Nephron (organoid): ENCODE results near the gene RNF220.

Source experiments
- H3K27ac Mint-ChIP-seq, 3 experiments: 2 replicates each; pipeline ENCODE4 v1.8.0; 2020; ENCODE audit warnings: mixed read lengths in 3 of 3, mild to moderate bottlenecking in 2 of 3, moderate library complexity in 1 of 3
- H3K27me3 Mint-ChIP-seq: 2 replicates; pipeline ENCODE4 v1.8.0; 2021; ENCODE audit warnings: low read depth, mild to moderate bottlenecking, moderate library complexity, mixed read lengths
- H3K36me3 Mint-ChIP-seq: 2 replicates; pipeline ENCODE4 v1.8.0; 2020; ENCODE audit warnings: low read depth, mixed read lengths
- H3K4me1 Mint-ChIP-seq: 2 replicates; pipeline ENCODE4 v1.8.0; 2020; ENCODE audit warnings: mixed read lengths
- H3K4me3 Mint-ChIP-seq, 3 experiments: 2 replicates each; pipeline ENCODE4 v1.8.0; 2020; ENCODE audit warnings: mild to moderate bottlenecking in 3 of 3, mixed read lengths in 3 of 3, moderate library complexity in 2 of 3
- H3K9me3 Mint-ChIP-seq: 2 replicates; pipeline ENCODE4 v1.8.0; 2020; ENCODE audit warnings: mixed read lengths
- CTCF ChIP-seq, 3 experiments: fragments of 200-600 bp; sonication (generic); IDR thresholded peaks; one replicate each; pipeline ENCODE4 v1.5.0; 2021; ENCODE audit warnings: antibody characterized with exemption in 3 of 3; ENCODE audit not compliant: unreplicated experiment in 3 of 3

RNF220 gene

GRCh38 chr1:44681905-44682882, 277.1 kb downstream of the RNF220 start:
- peaks cover 13% of the 10 kb centered on the region for H3K36me3 Mint-ChIP-seq
- no peak overlapping the region for H3K4me3 Mint-ChIP-seq
- H3K9me3 Mint-ChIP-seq, result no peaks in the 10 kb centered on the region
- no peak overlapping the region for H3K27ac Mint-ChIP-seq
- H3K4me1 Mint-ChIP-seq, result peaks cover 5% of the 10 kb centered on the region
- peaks cover 9% of the 10 kb centered on the region for H3K27me3 Mint-ChIP-seq
- no peak for TF ChIP-seq CTCF (IDR thresholded peaks at IDR 0.05; ENCODE audit: unreplicated experiment in 3 of 3)

GRCh38 chr1:44682883-44683265, 277.8 kb downstream of the RNF220 start:
- no peak for TF ChIP-seq CTCF (IDR thresholded peaks at IDR 0.05; ENCODE audit: unreplicated experiment in 3 of 3)
- Mint-ChIP-seq H3K9me3 (no peaks in the 10 kb centered on the region), H3K36me3 (peaks cover 13% of the 10 kb centered on the region), H3K27me3 (peaks cover 9% of the 10 kb centered on the region), H3K4me1 (peaks cover 5% of the 10 kb centered on the region), H3K4me3 (no peak overlapping the region), H3K27ac (no peak overlapping the region)

GRCh38 chr1:44684525-44684924, 279.5 kb downstream of the RNF220 start:
- Mint-ChIP-seq H3K4me3 (no peak overlapping the region), H3K36me3 (peaks cover 13% of the 10 kb centered on the region), H3K9me3 (no peaks in the 10 kb centered on the region), H3K27ac (no peak overlapping the region), H3K27me3 (peaks cover 9% of the 10 kb centered on the region), H3K4me1 (peaks cover 5% of the 10 kb centered on the region)
- TF ChIP-seq CTCF (IDR thresholded peaks at IDR 0.05; ENCODE audit: unreplicated experiment in 3 of 3), result no peak

GRCh38 chr1:44685218-44685617, 280.2 kb downstream of the RNF220 start:
- Mint-ChIP-seq H3K4me1 (peaks cover 5% of the 10 kb centered on the region), H3K27ac (no peak overlapping the region), H3K9me3 (no peaks in the 10 kb centered on the region), H3K36me3 (peaks cover 8% of the 10 kb centered on the region), H3K4me3 (no peak overlapping the region), H3K27me3 (peaks cover 9% of the 10 kb centered on the region)
- no peak for TF ChIP-seq CTCF (IDR thresholded peaks at IDR 0.05; ENCODE audit: unreplicated experiment in 3 of 3)

- Mint-ChIP-seq H3K4me1 (peaks cover 5% of the 10 kb centered on the region), H3K27me3 (peaks cover 4% of the 10 kb centered on the region), H3K36me3 (peaks cover 4% of the 10 kb centered on the region), H3K9me3 (no peaks in the 10 kb centered on the region), H3K27ac (no peak overlapping the region), H3K4me3 (no peak overlapping the region)
- no peak for TF ChIP-seq CTCF (IDR thresholded peaks at IDR 0.05; ENCODE audit: unreplicated experiment in 3 of 3)
Measured at GRCh38 chr1:44685881-44686280, 280.8 kb downstream of the RNF220 start.
